HK-2 (cell line): ENCODE measurements around the gene MYO16.
"Not testable (repeated sequence)": the region's sequence is repeated elsewhere in the genome, so short reads cannot be mapped to it uniquely, and the experiment has no call there.

Source experiments
- DNase-seq: peaks from one replicate; pipeline ENCODE4 v3.0.0-alpha.2; 2018; ENCODE audit not compliant: unreplicated experiment

The MYO16 gene

DNA sequence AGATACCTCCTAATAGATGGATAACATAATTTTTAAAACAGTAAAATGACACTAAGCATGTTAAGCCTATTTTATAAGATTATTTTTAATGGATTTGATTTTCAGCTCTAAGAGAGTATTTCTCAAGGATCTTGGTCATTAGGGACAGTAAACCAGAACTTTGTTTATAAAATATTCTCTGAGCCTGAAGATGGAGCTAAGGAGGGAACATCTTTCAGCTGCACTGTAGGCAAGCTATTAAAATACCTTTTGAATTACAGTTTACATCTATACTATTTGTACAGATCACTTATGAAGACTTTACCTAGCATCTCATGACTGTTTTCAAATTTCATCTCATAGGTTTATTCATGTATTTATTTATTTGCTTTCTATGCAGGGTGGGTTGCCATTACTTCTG is 345.3 kb downstream of the MYO16 start:
- DNase-seq, result no peak

- DNase-seq, result no peak
Observed at GRCh38 chr13:108980237-108980636, 350.8 kb downstream of the MYO16 start.

- no peak for DNase-seq
Observed at GRCh38 chr13:108981407-108981806, 352.0 kb downstream of the MYO16 start.

- no peak for DNase-seq
Observed at GRCh38 chr13:108983273-108983672, 353.9 kb downstream of the MYO16 start.

DNA sequence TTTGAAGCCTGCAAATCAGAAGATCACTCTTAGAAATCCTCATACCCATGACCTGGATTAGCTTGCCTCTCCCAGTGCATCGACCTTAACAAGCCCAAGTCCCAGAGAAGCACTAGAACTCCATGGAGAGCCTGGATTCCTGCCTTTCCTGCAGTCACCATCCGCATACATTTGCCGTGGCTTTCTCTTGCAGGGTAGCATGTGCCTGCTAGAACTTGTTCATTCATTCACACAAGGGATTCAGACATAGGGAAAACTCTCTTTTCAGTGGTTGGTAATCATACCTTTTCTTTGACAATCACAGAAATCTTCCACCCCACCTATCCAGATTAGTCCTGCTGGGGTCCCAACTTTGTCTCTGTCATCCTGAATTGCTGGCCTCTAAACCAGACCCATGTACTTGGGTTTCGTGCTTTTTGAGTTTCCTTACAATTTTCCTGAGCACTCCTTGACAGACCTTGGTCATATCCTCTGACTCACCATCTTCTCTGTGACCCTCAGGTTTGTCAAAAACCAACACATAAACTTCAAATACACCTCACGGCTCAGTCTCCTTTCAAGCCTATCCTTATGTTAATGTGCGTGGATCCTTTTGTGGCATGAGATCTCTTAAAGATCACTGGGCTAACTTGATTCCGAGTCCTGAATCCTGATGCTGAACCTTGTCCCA is 355.0 kb downstream of the MYO16 start:
- no peak for DNase-seq

DNA sequence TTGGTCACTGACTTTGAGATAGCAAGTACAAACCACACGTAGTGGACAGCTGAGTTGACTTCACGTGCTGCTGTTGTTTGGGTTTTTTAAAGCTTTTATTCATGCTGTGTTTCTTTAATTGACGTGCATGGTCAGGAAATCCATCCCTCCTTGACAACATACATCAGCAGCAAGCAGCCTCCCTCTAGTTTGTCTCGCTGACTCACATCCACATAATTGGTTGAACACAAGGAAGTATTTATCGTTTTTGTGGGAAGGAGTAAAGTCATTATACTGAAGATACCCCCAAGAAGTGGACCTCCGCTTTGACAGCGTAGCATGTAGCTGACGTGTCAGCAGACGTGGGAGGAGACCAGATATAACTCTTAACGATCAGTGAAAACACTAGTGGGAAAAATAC is 355.8 kb downstream of the MYO16 start:
- DNase-seq, result no peak

DNA sequence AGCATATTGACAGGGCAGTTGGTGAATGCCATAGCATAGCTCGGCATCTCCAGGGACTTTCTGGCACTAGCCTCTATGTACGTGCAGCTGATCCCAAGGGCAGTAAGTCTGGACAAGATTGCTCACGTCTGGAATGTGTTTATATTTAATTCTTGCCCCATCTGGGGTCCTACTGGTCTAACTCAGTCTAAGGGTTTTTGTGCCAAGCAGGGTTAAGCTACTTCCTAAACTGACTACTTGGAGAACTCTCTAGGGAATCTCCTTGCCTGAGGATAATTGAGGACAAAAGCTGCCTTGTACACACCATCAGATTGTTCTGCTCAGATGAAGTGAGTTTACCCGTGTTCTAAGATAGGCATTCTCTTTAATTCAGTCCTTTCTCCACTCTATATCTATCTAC is 358.1 kb downstream of the MYO16 start:
- no peak for DNase-seq

DNA sequence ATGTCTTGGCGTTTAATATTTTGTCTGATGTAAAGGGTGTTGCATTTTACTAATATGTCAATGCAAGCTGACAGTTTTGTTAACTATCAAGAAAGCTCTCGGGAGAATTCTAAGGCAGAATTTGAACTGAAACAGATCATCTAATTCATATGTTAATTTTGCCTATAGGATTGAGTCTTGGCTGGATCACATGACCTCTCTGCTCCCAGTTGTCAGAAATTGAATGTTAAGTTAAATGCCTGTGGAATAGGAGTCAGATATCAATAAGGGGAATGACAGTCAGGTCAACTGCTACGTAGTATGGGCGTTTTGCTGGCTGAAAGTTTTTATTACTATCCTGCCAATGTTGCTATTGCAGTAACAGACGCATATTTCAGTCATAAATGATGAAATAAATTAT is 358.5 kb downstream of the MYO16 start:
- no peak for DNase-seq

GRCh38 chr13:108991416-108991815 is 362.0 kb downstream of the MYO16 start:
- not testable (repeated sequence) for DNase-seq

GRCh38 chr13:108993346-108993745 is 363.9 kb downstream of the MYO16 start:
- no peak for DNase-seq

GRCh38 chr13:108996430-108996829 is 367.0 kb downstream of the MYO16 start:
- DNase-seq, result no peak

DNA sequence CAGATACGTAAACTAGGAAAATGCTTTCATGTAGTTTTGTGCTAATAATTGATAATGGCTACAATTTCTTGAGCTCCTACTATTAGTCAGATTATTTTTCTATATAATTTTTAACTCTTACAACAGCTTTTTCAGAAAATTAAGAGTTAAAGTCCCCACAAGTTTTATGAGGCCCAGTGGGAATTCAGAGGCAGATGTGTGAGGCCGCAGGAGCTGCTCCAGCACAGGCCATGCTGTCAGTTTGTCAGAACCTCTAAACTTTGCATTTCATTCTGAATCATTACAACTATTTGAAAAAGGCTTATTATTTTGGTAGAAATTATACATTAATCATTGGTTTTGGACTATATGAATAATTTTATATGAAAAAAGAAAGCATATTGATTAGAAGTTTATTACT is 370.8 kb downstream of the MYO16 start:
- no peak for DNase-seq

GRCh38 chr13:109002934-109003333 is 373.5 kb downstream of the MYO16 start:
- no peak for DNase-seq

- no peak for DNase-seq
Observed at GRCh38 chr13:109007946-109008345, 378.5 kb downstream of the MYO16 start.

GRCh38 chr13:109009756-109010155 is 380.3 kb downstream of the MYO16 start:
- no peak for DNase-seq

DNA sequence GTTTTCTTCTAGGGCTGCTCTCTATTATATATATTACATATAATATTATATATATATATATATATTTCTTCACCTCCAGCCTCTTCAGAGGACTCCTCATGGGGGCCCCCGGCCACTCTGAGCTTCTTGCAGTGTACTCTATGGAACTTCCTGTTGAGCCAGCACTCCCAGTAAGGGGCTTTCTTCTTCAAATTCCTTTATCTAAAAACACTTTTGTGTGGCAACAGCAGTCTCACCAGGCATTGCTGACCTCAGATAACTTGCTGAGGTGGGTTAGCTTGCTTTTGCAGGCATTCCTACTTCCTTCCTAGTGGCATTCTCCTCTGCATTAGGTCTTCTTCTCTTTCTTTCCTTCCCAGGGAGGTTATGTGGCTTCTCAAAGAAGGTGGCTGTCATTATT is 381.5 kb downstream of the MYO16 start:
- DNase-seq, result no peak

GRCh38 chr13:109012115-109012514 is 382.7 kb downstream of the MYO16 start:
- DNase-seq, result no peak

- no peak for DNase-seq
Observed at GRCh38 chr13:109021558-109021957, 392.1 kb downstream of the MYO16 start.

DNA sequence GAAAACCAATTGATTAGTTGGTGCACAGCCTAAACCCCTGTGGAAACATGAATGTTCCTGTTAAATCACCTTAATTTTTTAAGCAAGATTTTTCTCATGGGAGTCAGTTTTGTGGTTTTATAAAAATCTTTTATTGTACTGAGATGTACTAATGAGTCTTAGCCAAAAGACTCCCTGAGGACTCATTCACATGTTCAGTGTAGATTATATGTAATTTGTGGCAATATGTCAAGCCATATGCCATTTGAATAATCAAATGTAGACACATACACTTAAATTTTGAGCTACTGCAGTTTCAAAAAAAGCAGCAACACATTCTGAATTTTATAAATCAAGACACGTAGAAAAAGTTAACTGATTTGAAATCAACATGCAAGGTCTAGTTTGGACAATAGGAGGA is 395.2 kb downstream of the MYO16 start:
- no peak for DNase-seq

GRCh38 chr13:109026266-109026665 is 396.9 kb downstream of the MYO16 start:
- DNase-seq, result no peak

DNA sequence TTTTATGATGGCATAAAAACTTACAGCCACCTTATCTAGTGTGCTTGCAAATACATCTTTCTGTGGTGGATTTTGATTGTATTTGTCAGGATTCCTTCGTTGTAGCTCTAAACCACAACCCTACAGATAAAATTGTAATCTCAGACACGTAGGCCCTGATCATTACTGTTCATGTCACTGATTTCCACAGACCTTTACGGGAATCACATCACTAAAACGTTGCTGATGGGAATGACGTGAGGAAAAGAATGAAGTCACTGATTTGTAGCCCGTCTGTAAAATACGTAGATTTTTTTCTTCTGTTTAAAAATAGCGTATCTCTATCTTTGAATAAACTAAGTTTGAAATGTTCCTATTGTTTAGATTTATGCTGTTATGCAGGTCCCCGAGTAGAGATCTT is 399.2 kb downstream of the MYO16 start:
- no peak for DNase-seq

DNA sequence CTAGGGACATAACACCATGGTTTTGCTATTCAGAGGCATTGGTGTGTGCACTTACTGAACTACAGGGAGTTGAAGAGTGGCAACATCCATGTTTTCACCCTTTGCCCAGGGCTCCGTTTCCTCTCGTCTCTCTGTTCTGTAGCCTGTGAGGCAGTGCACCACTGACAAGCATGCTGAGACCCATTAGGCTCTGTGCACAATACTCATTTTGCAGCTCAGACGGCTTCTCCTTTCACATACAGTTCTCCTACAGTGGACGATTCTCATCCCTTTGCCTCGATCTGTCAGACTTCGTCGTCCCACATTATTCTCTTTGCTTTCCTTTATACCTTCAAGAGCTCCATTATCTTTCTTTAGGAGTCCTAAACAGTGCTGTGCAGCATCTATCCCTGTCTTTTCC is 403.7 kb downstream of the MYO16 start:
- no peak for DNase-seq

- no peak for DNase-seq
Observed at GRCh38 chr13:109036078-109036780, 406.8 kb downstream of the MYO16 start.

DNA sequence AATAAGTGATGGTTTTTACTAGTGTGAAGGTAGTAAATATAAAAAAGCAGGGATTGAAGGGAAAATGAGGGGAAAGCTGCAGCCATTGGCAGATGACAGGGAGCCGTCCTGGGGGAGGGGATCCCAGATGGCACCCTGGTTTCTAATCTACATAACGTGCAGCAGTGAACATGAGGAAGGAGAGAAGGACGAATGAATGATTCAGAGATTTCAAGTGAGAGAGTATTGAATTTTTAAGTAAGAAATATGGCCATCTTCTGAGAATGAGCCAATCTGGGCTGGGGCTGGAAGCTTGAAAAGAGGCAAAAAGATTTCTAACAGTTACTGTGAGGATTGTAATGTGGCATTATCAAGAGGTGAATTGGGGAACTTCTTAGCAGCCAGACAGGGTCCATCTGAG is 414.2 kb downstream of the MYO16 start:
- no peak for DNase-seq
